CD14-positive monocyte (primary cell): Measurements from ENCODE around the gene COBLL1. TPM values are rescaled to one million over a fixed set of nuclear protein-coding genes. Genes with fewer than 3 reads are reported as not detected.

ENCODE experiments used
- DNase-seq, 3 donors: peaks; one replicate each; pipeline ENCODE4 v3.0.0-alpha.2; 2011 to 2022
- H2AFZ ChIP-seq: 2 replicates; pipeline ENCODE4 v1.6.0; 2012; ENCODE audit warnings: mild to moderate bottlenecking, low read depth, low read length, inconsistent platforms; ENCODE audit not compliant: insufficient read depth, poor library complexity, severe bottlenecking
- H3K27ac ChIP-seq, 2 donors: 1 replicate in 1 of 2; 2 replicates in 1 of 2; pipeline ENCODE4 v1.5.1; 2012 to 2013; ENCODE audit warnings: low read length in 2 of 2, control low read depth in 1 of 2, inconsistent platforms in 1 of 2, low read depth in 1 of 2, mild to moderate bottlenecking in 1 of 2
- H3K27me3 ChIP-seq, 2 donors: one replicate each; pipeline versions ENCODE4 v1.6.0 to v1.6.1; 2011 to 2013; ENCODE audit warnings: low read length in 2 of 2; ENCODE audit not compliant: control insufficient read depth in 2 of 2, insufficient read depth in 2 of 2
- H3K36me3 ChIP-seq, 2 donors: replicated peaks in 1 of 2; 1 replicate in 1 of 2; 2 replicates in 1 of 2; pipeline versions ENCODE4 v1.5.1 to v1.6.1; 2012 to 2013; ENCODE audit warnings: low read length in 2 of 2, control low read depth in 1 of 2, inconsistent platforms in 1 of 2, mild to moderate bottlenecking in 1 of 2; ENCODE audit not compliant: insufficient read depth in 2 of 2, control insufficient read depth in 1 of 2
- H3K4me1 ChIP-seq, 2 donors: 1 replicate in 1 of 2; 2 replicates in 1 of 2; pipeline versions ENCODE4 v1.5.1 to v1.6.1; 2012 to 2013; ENCODE audit warnings: low read length in 2 of 2, control low read depth in 1 of 2, inconsistent platforms in 1 of 2, mild to moderate bottlenecking in 1 of 2, moderate library complexity in 1 of 2; ENCODE audit not compliant: insufficient read depth in 2 of 2, control insufficient read depth in 1 of 2
- H3K4me2 ChIP-seq: replicated peaks from 2 replicates; pipeline ENCODE3; 2012; ENCODE audit warnings: low read length, moderate library complexity, mild to moderate bottlenecking; ENCODE audit not compliant: poor library complexity, severe bottlenecking; ENCODE audit errors: extremely low read depth
- H3K4me3 ChIP-seq, 3 experiments: fragments of 200-600 bp in 1 of 3; sonication (generic) in 1 of 3; replicated peaks in 1 of 3; 1 replicate in 2 of 3; 2 replicates in 1 of 3; pipeline ENCODE4 v1.5.1; 2011 to 2013; ENCODE audit warnings: low read length in 3 of 3, mild to moderate bottlenecking in 3 of 3, control low read depth in 2 of 3, low read depth in 2 of 3, inconsistent platforms in 1 of 3, moderate library complexity in 1 of 3
- H3K79me2 ChIP-seq: 2 replicates; pipeline ENCODE4 v1.6.0; 2012; ENCODE audit warnings: mild to moderate bottlenecking, control low read depth, inconsistent platforms, low read length, moderate library complexity; ENCODE audit not compliant: insufficient read depth
- H3K9ac ChIP-seq: 2 replicates; pipeline ENCODE4 v1.6.0; 2017; ENCODE audit warnings: low read length, mild to moderate bottlenecking; ENCODE audit not compliant: insufficient read depth, poor library complexity, severe bottlenecking
- H3K9me3 ChIP-seq, 2 donors: replicated peaks in 1 of 2; 1 replicate in 1 of 2; 2 replicates in 1 of 2; pipeline versions ENCODE4 v1.5.1 to v1.6.1; 2012 to 2013; ENCODE audit warnings: low read length in 2 of 2, control low read depth in 1 of 2; ENCODE audit not compliant: control insufficient read depth in 1 of 2, insufficient read depth in 1 of 2
- H4K20me1 ChIP-seq: 2 replicates; pipeline ENCODE4 v1.6.0; 2012; ENCODE audit warnings: mild to moderate bottlenecking, low read length, control low read depth, moderate library complexity; ENCODE audit not compliant: insufficient read depth
- H3K27ac Mint-ChIP-seq, 7 donors: one replicate each; pipeline ENCODE4 v1.8.0; 2020; ENCODE audit warnings: mild to moderate bottlenecking in 7 of 7, mixed read lengths in 7 of 7, moderate library complexity in 6 of 7, inconsistent platforms in 2 of 7
- H3K27me3 Mint-ChIP-seq, 3 donors: one replicate each; pipeline ENCODE4 v1.8.0; 2021 to 2022; ENCODE audit warnings: low read depth in 3 of 3, mild to moderate bottlenecking in 3 of 3, mixed read lengths in 3 of 3, moderate library complexity in 3 of 3, inconsistent platforms in 1 of 3
- H3K36me3 Mint-ChIP-seq, 2 donors: one replicate each; pipeline ENCODE4 v1.8.0; 2020; ENCODE audit warnings: mixed read lengths in 2 of 2, inconsistent platforms in 1 of 2, mild to moderate bottlenecking in 1 of 2
- H3K4me1 Mint-ChIP-seq: one replicate; pipeline ENCODE4 v1.8.0; 2020; ENCODE audit warnings: mild to moderate bottlenecking, mixed read lengths
- H3K4me3 Mint-ChIP-seq, 2 donors: one replicate each; pipeline ENCODE4 v1.8.0; 2020; ENCODE audit warnings: mild to moderate bottlenecking in 2 of 2, mixed read lengths in 2 of 2, moderate library complexity in 1 of 2
- H3K9me3 Mint-ChIP-seq, 7 donors: one replicate each; pipeline ENCODE4 v1.8.0; 2020 to 2022; ENCODE audit warnings: mixed read lengths in 7 of 7, mild to moderate bottlenecking in 6 of 7, moderate library complexity in 6 of 7, inconsistent platforms in 2 of 7
- CTCF ChIP-seq: fragments of 200-600 bp; IDR thresholded peaks from one replicate; pipeline ENCODE4 v1.8.0; 2022; ENCODE audit warnings: antibody characterized with exemption, mild to moderate bottlenecking
- WGBS: methylation state at CpG from one replicate; pipeline ENCODE4 v1.1.5; 2013; ENCODE audit warnings: missing lambda C conversion rate; ENCODE audit not compliant: insufficient coverage; 5-methylcytosine and 5-hydroxymethylcytosine counted together
- intact Hi-C, 2 donors: fragments of 100-400 bp; cut with micrococcal nuclease; formaldehyde crosslinking; loops; one replicate each; pipeline versions ENCODE4 v1.15.0 to v1.15.1; 2023
- polyA plus RNA-seq, 3 donors: library from polyadenylated mRNA; depleted of rRNA in 1 of 3; unstranded in 2 of 3; stranded (reverse) in 1 of 3; fragments of 300-500 nt in 2 of 3; fragments of >200 nt in 1 of 3; fragmentation: Illumina TruSeq in 2 of 3; gene quantifications; 1 replicate in 2 of 3; 2 replicates in 1 of 3; pipeline ENCODE4 v1.2.3, GENCODE V29; 2012 to 2021

COBLL1 gene
- polyA plus RNA-seq, 3 donors: 0.18 to 0.54 (median 0.24) TPM

GRCh38 chr2:164835302-164835701, 6.3 kb downstream of the COBLL1 start:
- H3K27ac ChIP-seq: no peak overlapping the region
- no peaks in the 10 kb centered on the region for H3K9me3 ChIP-seq
- H2AFZ ChIP-seq: no peak overlapping the region
- peaks cover under 1 to 2% of the 10 kb centered on the region in 2 donors for H3K36me3 Mint-ChIP-seq
- intact Hi-C loops: no loop called here
- no peaks in the 10 kb centered on the region for H3K36me3 ChIP-seq
- H3K9me3 Mint-ChIP-seq: peaks cover 0 to 4% (median 0%) of the 10 kb centered on the region in 7 donors
- H3K27me3 ChIP-seq: peaks cover 12 to 14% of the 10 kb centered on the region in 2 donors
- no peak for TF ChIP-seq CTCF
- no peak for DNase-seq
- peaks cover 9 to 16% (median 16%) of the 10 kb centered on the region in 3 donors for H3K27me3 Mint-ChIP-seq
- peaks cover 7% of the 10 kb centered on the region for H3K4me1 Mint-ChIP-seq
- H3K27ac Mint-ChIP-seq: no peak overlapping the region
- H3K4me3 ChIP-seq: no peak overlapping the region
- no peak overlapping the region for H3K9ac ChIP-seq
- peaks cover 1 to 4% of the 10 kb centered on the region in 2 donors for H3K4me1 ChIP-seq
- H3K4me3 Mint-ChIP-seq: no peak overlapping the region
- no peaks in the 10 kb centered on the region for H3K79me2 ChIP-seq
- no peak overlapping the region for H3K4me2 ChIP-seq
- H4K20me1 ChIP-seq: no peaks in the 10 kb centered on the region

GRCh38 chr2:164831887-164832286, 9.7 kb downstream of the COBLL1 start:
- TF ChIP-seq CTCF: no peak
- no peak overlapping the region for H3K9ac ChIP-seq
- WGBS: no CpG with 5 or more reads among the region's 4 CpGs
- no peaks in the 10 kb centered on the region for H3K36me3 ChIP-seq
- H3K79me2 ChIP-seq: no peaks in the 10 kb centered on the region
- Mint-ChIP-seq H3K4me1 (peaks cover 3% of the 10 kb centered on the region), H3K36me3 (no peaks in the 10 kb centered on the region), H3K9me3 (peaks cover 0 to 4% (median 0%) of the 10 kb centered on the region in 7 donors), H3K27ac (no peak overlapping the region), H3K27me3 (no peaks in the 10 kb centered on the region), H3K4me3 (no peak overlapping the region)
- intact Hi-C loops: no loop called here
- H3K27ac ChIP-seq: no peak overlapping the region
- no peaks in the 10 kb centered on the region for H3K27me3 ChIP-seq
- no peak overlapping the region for H2AFZ ChIP-seq
- H3K4me3 ChIP-seq: no peak overlapping the region
- DNase-seq: no peak
- H3K4me2 ChIP-seq: no peak overlapping the region
- H4K20me1 ChIP-seq: no peaks in the 10 kb centered on the region
- H3K9me3 ChIP-seq: no peaks in the 10 kb centered on the region
- H3K4me1 ChIP-seq: no peaks in the 10 kb centered on the region
